H54 (cell line): Measurements from ENCODE around the gene CD36.

Source experiments
- DNase-seq: peaks from one replicate; pipeline ENCODE4 v3.0.0; 2011; ENCODE audit warnings: low spot score, mixed read lengths; ENCODE audit not compliant: insufficient read length
- FAIRE-seq: peaks from 3 replicates; lab custom pipeline; 2011; peaks lifted over from hg19 to GRCh38; lab: Jason Lieb, UNC
- POLR2A ChIP-seq: IDR thresholded peaks from 2 replicates; pipeline ENCODE4 v1.6.1; 2011; ENCODE audit warnings: low read depth, mild to moderate bottlenecking, low read length

CD36 gene

GRCh38 chr7:80611779-80612178, 26.7 kb upstream of the CD36 start:
- DNase-seq (no peak), FAIRE-seq (peak; percentile 88)

GRCh38 chr7:80612880-80613279, 25.6 kb upstream of the CD36 start:
- TF ChIP-seq POLR2A = no peak
- FAIRE-seq (no peak), DNase-seq (no peak)

More at GRCh38 chr7:80611779-80612178, 26.7 kb upstream of the CD36 start:
- TF ChIP-seq POLR2A = no peak

- FAIRE-seq = no peak
Observed at GRCh38 chr7:80613519-80613918, 24.9 kb upstream of the CD36 start.

GRCh38 chr7:80614851-80615271, 23.6 kb upstream of the CD36 start:
- FAIRE-seq (peak; percentile 77), DNase-seq (no peak)
- no peak for TF ChIP-seq POLR2A

More at GRCh38 chr7:80613519-80613918, 24.9 kb upstream of the CD36 start:
- TF ChIP-seq POLR2A = no peak
- no peak for DNase-seq

- FAIRE-seq (no peak), DNase-seq (no peak)
- no peak for TF ChIP-seq POLR2A
Observed at GRCh38 chr7:80618096-80618495, 20.3 kb upstream of the CD36 start.

- no peak for TF ChIP-seq POLR2A
- no peak for FAIRE-seq
- DNase-seq = no peak
Observed at GRCh38 chr7:80619741-80620140, 18.7 kb upstream of the CD36 start.

GRCh38 chr7:80622541-80622940, 15.9 kb upstream of the CD36 start:
- DNase-seq (no peak), FAIRE-seq (peak; percentile 86)
- TF ChIP-seq POLR2A = no peak

- DNase-seq (no peak), FAIRE-seq (no peak)
- TF ChIP-seq POLR2A = no peak
Observed at GRCh38 chr7:80623503-80624252, 14.8 kb upstream of the CD36 start.

- TF ChIP-seq POLR2A = no peak
- FAIRE-seq (no peak), DNase-seq (no peak)
Observed at GRCh38 chr7:80624763-80625162, 13.7 kb upstream of the CD36 start.

GRCh38 chr7:80629023-80629422, 9.4 kb upstream of the CD36 start:
- TF ChIP-seq POLR2A = no peak
- DNase-seq (no peak), FAIRE-seq (no peak)

- FAIRE-seq = no peak
- DNase-seq = no peak
Observed at GRCh38 chr7:80630608-80631405, 7.6 kb upstream of the CD36 start.

GRCh38 chr7:80631421-80631820, 7.0 kb upstream of the CD36 start:
- DNase-seq = no peak
- FAIRE-seq = no peak
- TF ChIP-seq POLR2A = no peak

More at GRCh38 chr7:80630608-80631405, 7.6 kb upstream of the CD36 start:
- no peak for TF ChIP-seq POLR2A

GRCh38 chr7:80632139-80632538, 6.3 kb upstream of the CD36 start:
- no peak for TF ChIP-seq POLR2A
- no peak for DNase-seq
- FAIRE-seq = no peak

GRCh38 chr7:80632819-80633218, 5.6 kb upstream of the CD36 start:
- TF ChIP-seq POLR2A = no peak
- no peak for DNase-seq
- FAIRE-seq = no peak
